Middle frontal gyrus (tissue), 1 donor: Measurements from ENCODE around the gene CTCF.
A peak's percentile ranks its signal among the peaks of the same experiment; 100 is the strongest.

Experiments used
- DNase-seq: peaks from one replicate; pipeline ENCODE4 v3.0.0-alpha.2; 2015; ENCODE audit warnings: low spot score; ENCODE audit errors: extremely low spot score

Gene CTCF

GRCh38 chr16:67663151-67663876 lies 101.0 kb downstream of the CTCF start:
- DNase-seq, result no peak

GRCh38 chr16:67663877-67664222 lies 101.5 kb downstream of the CTCF start:
- DNase-seq, result no peak

- no peak for DNase-seq
Observed at GRCh38 chr16:67664258-67664657, 101.9 kb downstream of the CTCF start.

- no peak for DNase-seq
Observed at GRCh38 chr16:67664871-67665270, 102.5 kb downstream of the CTCF start.

- DNase-seq, result no peak
Observed at GRCh38 chr16:67665598-67665997, 103.3 kb downstream of the CTCF start.

- DNase-seq, result no peak
Observed at GRCh38 chr16:67666032-67666551, 103.8 kb downstream of the CTCF start.

GRCh38 chr16:67666559-67667452 lies 104.5 kb downstream of the CTCF start, which contains the start of the genes C16orf86 and ENKD1:
Gene C16orf86 (plus strand): TSS chr16:67666814. CDS start chr16:67666971, 157 bp downstream.
Gene ENKD1 (minus strand): TSS chr16:67666750. CDS start chr16:67666442, 308 bp downstream.
- peak; percentile 52 for DNase-seq

GRCh38 chr16:67667453-67667816 lies 105.1 kb downstream of the CTCF start:
- no peak for DNase-seq

GRCh38 chr16:67667817-67668494 lies 105.6 kb downstream of the CTCF start:
- peak; percentile 68 for DNase-seq

GRCh38 chr16:67668495-67669157 lies 106.3 kb downstream of the CTCF start:
- DNase-seq, result no peak

- DNase-seq, result no peak
Observed at GRCh38 chr16:67669499-67670101, 107.3 kb downstream of the CTCF start.

- DNase-seq, result no peak
Observed at GRCh38 chr16:67672306-67672705, 110.0 kb downstream of the CTCF start.

GRCh38 chr16:67672739-67673662 lies 110.7 kb downstream of the CTCF start:
- DNase-seq, result no peak

- no peak for DNase-seq
Observed at GRCh38 chr16:67673712-67674580, 111.6 kb downstream of the CTCF start.

- DNase-seq, result no peak
Observed at GRCh38 chr16:67674851-67675578, 112.7 kb downstream of the CTCF start.

- no peak for DNase-seq
Observed at GRCh38 chr16:67675579-67675935, 113.2 kb downstream of the CTCF start.

GRCh38 chr16:67675999-67676398 lies 113.7 kb downstream of the CTCF start:
- DNase-seq, result no peak

GRCh38 chr16:67676516-67676915 lies 114.2 kb downstream of the CTCF start:
- DNase-seq, result no peak
